C4-2B (cell line): ENCODE measurements around the gene SYT1.

Experiments used
- H3K27ac ChIP-seq: fragments of 450-650 bp; 2 replicates; pipeline ENCODE4 v1.5.1; 2017
- ZFX ChIP-seq: fragments of 450-650 bp; IDR thresholded peaks from 2 replicates; pipeline ENCODE4 v1.6.1; 2017
- TF ChIP-seq, protein P1 (sequence below): fragments of 450-650 bp; conservative IDR thresholded peaks from 2 replicates; pipeline ENCODE4 v1.5.1; 2017; ENCODE audit warnings: mild to moderate bottlenecking

Gene SYT1

DNA sequence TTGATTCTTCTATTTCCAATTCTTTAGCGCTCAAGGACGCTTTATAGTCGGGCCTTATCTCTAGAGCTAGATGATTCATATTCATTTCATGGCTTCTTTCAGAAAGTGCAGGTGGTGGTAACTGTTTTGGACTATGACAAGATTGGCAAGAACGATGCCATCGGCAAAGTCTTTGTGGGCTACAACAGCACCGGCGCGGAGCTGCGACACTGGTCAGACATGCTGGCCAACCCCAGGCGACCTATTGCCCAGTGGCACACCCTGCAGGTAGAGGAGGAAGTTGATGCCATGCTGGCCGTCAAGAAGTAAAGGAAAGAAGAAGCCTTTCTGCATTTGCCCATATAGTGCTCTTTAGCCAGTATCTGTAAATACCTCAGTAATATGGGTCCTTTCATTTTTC lies 584.2 kb downstream of the SYT1 start:
- no peak for TF ChIP-seq ZFX
- TF ChIP-seq, protein P1, sequence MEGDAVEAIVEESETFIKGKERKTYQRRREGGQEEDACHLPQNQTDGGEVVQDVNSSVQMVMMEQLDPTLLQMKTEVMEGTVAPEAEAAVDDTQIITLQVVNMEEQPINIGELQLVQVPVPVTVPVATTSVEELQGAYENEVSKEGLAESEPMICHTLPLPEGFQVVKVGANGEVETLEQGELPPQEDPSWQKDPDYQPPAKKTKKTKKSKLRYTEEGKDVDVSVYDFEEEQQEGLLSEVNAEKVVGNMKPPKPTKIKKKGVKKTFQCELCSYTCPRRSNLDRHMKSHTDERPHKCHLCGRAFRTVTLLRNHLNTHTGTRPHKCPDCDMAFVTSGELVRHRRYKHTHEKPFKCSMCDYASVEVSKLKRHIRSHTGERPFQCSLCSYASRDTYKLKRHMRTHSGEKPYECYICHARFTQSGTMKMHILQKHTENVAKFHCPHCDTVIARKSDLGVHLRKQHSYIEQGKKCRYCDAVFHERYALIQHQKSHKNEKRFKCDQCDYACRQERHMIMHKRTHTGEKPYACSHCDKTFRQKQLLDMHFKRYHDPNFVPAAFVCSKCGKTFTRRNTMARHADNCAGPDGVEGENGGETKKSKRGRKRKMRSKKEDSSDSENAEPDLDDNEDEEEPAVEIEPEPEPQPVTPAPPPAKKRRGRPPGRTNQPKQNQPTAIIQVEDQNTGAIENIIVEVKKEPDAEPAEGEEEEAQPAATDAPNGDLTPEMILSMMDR, result no peak
- no peak overlapping the region for H3K27ac ChIP-seq

GRCh38 chr12:79451365-79451764 lies 586.8 kb downstream of the SYT1 start:
- no peak overlapping the region for H3K27ac ChIP-seq
- TF ChIP-seq ZFX, result no peak
- TF ChIP-seq, protein P1, result no peak

- no peak for TF ChIP-seq ZFX
- TF ChIP-seq, protein P1, result no peak
- H3K27ac ChIP-seq, result no peak overlapping the region
These were observed 587.4 kb downstream of the SYT1 start for GRCh38 chr12:79451978-79452377.

DNA sequence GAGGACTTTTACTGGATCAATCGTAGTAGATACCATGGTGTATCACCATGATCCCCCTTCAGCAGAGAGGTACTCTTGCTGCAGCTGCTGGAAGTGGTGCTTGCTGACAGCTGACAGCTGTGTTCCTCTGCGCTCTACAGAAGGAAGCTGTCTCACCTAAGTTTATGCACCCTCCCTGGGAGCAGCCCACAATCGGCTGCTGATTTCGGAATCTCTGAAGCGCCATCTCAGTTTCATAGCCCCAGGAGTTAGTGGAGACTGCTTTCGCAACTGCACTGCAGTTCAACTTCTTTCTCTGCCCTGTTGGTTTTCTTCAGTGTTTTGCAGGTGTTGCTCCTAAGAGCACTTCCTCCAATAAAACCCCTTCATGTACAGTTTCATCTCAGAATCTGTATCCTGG lies 588.3 kb downstream of the SYT1 start:
- no peak overlapping the region for H3K27ac ChIP-seq
- no peak for TF ChIP-seq ZFX
- TF ChIP-seq, protein P1, result no peak

DNA sequence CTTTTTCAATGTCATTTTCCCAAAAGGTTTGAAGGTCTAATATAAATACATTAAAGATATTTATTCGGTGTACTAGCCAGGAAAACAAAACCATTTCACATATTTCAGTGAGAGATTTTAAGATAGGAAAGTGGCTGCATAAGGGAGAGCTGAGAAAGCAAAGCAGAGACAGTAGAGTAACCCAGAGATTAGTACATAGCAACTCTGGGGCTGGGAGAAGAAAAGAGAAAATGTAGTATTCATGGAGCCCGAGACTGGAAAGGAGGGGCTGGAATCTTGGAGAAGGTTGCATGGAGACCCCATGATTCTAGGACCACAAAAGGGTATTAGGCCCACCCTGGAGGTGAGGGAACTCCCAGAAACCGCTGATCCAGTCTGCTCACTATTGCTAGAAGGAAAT lies 589.2 kb downstream of the SYT1 start:
- TF ChIP-seq, protein P1, result no peak
- TF ChIP-seq ZFX, result no peak
- no peak overlapping the region for H3K27ac ChIP-seq

DNA sequence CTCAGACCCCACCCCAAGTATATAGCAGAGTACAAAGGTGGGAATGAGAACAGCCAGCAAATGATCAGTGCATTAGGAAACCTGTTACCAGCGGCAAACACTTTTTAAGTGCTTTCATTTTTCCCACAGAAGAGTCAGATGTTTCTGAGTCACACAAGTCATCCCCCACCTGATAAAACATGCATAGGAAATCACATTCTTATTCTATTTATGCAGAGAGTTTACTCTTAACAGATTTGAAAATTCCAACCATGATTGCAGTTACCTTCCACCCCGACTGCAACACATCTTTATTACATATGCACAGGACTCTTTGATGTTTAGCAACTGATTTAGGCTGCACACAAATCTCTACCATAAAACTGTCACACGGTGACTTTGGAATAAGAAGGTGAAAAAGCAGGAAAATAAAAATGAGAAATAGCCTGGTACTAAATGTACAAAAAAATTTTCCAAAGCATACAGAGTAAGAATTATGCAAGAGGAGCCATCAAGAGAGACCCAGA lies 589.8 kb downstream of the SYT1 start:
- TF ChIP-seq, protein P1, result no peak
- TF ChIP-seq ZFX, result no peak
- no peak overlapping the region for H3K27ac ChIP-seq

GRCh38 chr12:79455286-79455685 lies 590.7 kb downstream of the SYT1 start:
- TF ChIP-seq ZFX, result no peak
- H3K27ac ChIP-seq, result no peak overlapping the region

DNA sequence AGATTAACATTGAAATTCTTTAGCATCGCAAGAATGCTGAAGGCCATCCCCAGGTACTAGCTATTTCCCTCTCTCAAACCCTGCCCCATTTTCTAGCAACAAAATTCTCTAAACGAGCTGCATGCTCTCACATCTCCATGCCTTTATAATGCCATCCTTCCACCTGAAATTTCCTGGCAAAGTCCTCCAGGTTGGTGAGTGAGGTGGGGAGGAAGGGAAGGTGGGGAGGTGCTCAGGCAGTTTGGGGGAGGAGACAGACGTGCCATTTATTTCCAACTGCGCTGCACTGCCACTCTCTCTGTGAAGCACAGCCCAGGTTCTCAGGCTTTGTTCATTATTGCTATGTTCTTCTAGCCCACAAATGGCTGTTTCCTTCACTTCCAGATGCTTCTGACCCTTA lies 617.7 kb downstream of the SYT1 start:
- no peak overlapping the region for H3K27ac ChIP-seq

More for the DNA sequence above, 617.7 kb downstream of the SYT1 start:
- no peak for TF ChIP-seq ZFX
- TF ChIP-seq, protein P1, result no peak
